Fibroblast of lung (primary cell): ENCODE data around the gene GIGYF2. TPM values are rescaled to one million over a fixed set of nuclear protein-coding genes. Genes with fewer than 3 reads are reported as not detected.

Experiments used
- DNase-seq, 2 donors: peaks; one replicate each; pipeline versions ENCODE4 v3.0.0 to v3.0.0-alpha.2; 2010; ENCODE audit warnings: low read depth in 2 of 2
- H2AFZ ChIP-seq: 2 replicates; pipeline ENCODE4 v1.5.1; 2012; ENCODE audit warnings: low read length, control low read depth, inconsistent platforms
- H3K27ac ChIP-seq: 2 replicates; pipeline ENCODE4 v1.5.1; 2011; ENCODE audit warnings: low read length, control low read depth; ENCODE audit not compliant: insufficient read depth
- H3K27me3 ChIP-seq: 2 replicates; pipeline ENCODE4 v1.5.1; 2011; ENCODE audit warnings: mild to moderate bottlenecking, low read length; ENCODE audit not compliant: control insufficient read depth, insufficient read depth
- H3K36me3 ChIP-seq: 2 replicates; pipeline ENCODE4 v1.5.1; 2011; ENCODE audit warnings: low read length; ENCODE audit not compliant: control insufficient read depth, insufficient read depth
- H3K4me1 ChIP-seq: 2 replicates; pipeline ENCODE4 v1.5.1; 2011; ENCODE audit warnings: low read length; ENCODE audit not compliant: control insufficient read depth, insufficient read depth; ENCODE audit errors: extremely low read depth
- H3K4me2 ChIP-seq: 2 replicates; pipeline ENCODE4 v1.5.1; 2011; ENCODE audit warnings: low read length, control low read depth; ENCODE audit not compliant: insufficient read depth; ENCODE audit errors: extremely low read depth
- H3K4me3 ChIP-seq, 4 experiments: fragments of 200-600 bp in 1 of 4; sonication (generic) in 1 of 4; replicated peaks in 1 of 4; 2 replicates each; pipeline ENCODE4 v1.5.1; 2011 to 2016; ENCODE audit warnings: low read length in 4 of 4, low read depth in 3 of 4, mild to moderate bottlenecking in 3 of 4, control low read depth in 2 of 4, inconsistent platforms in 1 of 4, mixed read lengths in 1 of 4; ENCODE audit not compliant: insufficient read depth in 1 of 4; ENCODE audit errors: control extremely low read depth in 1 of 4
- H3K79me2 ChIP-seq: 2 replicates; pipeline ENCODE4 v1.5.1; 2012; ENCODE audit warnings: mild to moderate bottlenecking, low read length, inconsistent platforms; ENCODE audit not compliant: control insufficient read depth, insufficient read depth
- H3K9ac ChIP-seq: 2 replicates; pipeline ENCODE4 v1.5.1; 2011; ENCODE audit warnings: mild to moderate bottlenecking, low read length, control low read depth; ENCODE audit not compliant: insufficient read depth
- H3K9me3 ChIP-seq: 2 replicates; pipeline ENCODE4 v1.5.1; 2012; ENCODE audit warnings: low read depth, low read length; ENCODE audit not compliant: control insufficient read depth, insufficient read depth
- H4K20me1 ChIP-seq: 2 replicates; pipeline ENCODE4 v1.5.1; 2011; ENCODE audit warnings: low read length; ENCODE audit not compliant: control insufficient read depth, insufficient read depth; ENCODE audit errors: extremely low read depth
- EZH2 ChIP-seq: IDR thresholded peaks from 2 replicates; pipeline ENCODE4 v1.5.1; 2012; ENCODE audit warnings: low read length, control low read depth, mild to moderate bottlenecking; ENCODE audit errors: missing control alignments
- polyA plus RNA-seq, 2 donors: library from polyadenylated mRNA; depleted of rRNA in 1 of 2; stranded (reverse) in 1 of 2; unstranded in 1 of 2; fragments of >200 nt; gene quantifications; 2 replicates each; pipeline ENCODE4 v1.2.1, GENCODE V29; 2011 to 2012; ENCODE audit warnings: missing spikeins in 1 of 2
- total RNA-seq: library from RNA; depleted of rRNA; stranded (reverse); fragments of >200 nt; gene quantifications from 2 replicates; pipeline ENCODE4 v1.2.1, GENCODE V29; 2014
- TF ChIP-seq, protein P1 (sequence below), 2 donors: IDR thresholded peaks in 1 of 2; conservative IDR thresholded peaks in 1 of 2; 1 replicate in 1 of 2; 2 replicates in 1 of 2; pipeline ENCODE4 v1.5.1; 2011 to 2012; ENCODE audit warnings: low read length in 2 of 2, control low read depth in 1 of 2, inconsistent platforms in 1 of 2, low read depth in 1 of 2, mild to moderate bottlenecking in 1 of 2

GIGYF2 gene
- total and polyA plus RNA-seq, 2 donors (not counting 1 experiment from before 2014, with no cell fraction given): 31.1 to 64.7 TPM

DNA sequence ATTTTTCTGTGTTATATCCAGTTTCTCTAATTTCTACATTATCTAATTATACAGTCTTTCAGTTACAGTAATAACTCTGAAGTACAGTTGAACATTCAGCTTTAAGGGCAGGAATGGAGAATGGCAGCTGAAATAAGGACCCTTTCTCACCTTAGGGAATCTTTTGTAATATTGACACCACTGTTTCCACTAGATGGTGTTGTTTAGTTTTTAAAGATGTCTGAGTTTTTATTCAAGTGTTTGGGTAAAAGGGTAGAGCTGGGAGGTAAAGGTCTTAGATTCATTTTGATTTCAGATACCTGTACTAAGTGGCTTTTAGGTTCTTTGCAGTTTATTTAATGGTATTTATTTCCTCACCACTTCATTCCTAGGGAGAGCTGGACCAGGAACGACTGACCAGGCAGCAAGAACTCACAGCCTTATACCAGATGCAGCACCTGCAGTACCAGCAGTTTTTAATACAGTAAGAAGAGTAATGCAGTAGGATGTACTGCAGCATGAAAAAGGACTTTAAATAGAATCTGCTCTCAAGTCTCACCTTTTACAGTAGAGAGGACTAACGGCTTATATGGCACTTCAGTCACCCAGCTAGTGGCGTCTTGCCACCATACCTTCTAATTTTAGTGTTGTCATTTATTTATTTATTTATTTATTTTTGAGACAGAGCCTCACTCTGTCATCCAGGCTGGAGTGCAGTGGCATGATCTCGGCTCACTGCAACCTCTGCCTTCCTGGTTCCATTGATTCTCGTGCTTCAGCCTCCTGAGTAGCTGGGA lies 112.4 kb downstream of the GIGYF2 start:
- TF ChIP-seq EZH2: no peak
- TF ChIP-seq, protein P1, sequence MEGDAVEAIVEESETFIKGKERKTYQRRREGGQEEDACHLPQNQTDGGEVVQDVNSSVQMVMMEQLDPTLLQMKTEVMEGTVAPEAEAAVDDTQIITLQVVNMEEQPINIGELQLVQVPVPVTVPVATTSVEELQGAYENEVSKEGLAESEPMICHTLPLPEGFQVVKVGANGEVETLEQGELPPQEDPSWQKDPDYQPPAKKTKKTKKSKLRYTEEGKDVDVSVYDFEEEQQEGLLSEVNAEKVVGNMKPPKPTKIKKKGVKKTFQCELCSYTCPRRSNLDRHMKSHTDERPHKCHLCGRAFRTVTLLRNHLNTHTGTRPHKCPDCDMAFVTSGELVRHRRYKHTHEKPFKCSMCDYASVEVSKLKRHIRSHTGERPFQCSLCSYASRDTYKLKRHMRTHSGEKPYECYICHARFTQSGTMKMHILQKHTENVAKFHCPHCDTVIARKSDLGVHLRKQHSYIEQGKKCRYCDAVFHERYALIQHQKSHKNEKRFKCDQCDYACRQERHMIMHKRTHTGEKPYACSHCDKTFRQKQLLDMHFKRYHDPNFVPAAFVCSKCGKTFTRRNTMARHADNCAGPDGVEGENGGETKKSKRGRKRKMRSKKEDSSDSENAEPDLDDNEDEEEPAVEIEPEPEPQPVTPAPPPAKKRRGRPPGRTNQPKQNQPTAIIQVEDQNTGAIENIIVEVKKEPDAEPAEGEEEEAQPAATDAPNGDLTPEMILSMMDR (conservative IDR thresholded peaks at IDR 0.05 in 1 of 2, IDR thresholded peaks at IDR 0.05 in 1 of 2; ENCODE audit: low read depth in 1 of 2, low read length in 2 of 2): no peak
- no peaks in the 10 kb centered on the region for H3K27me3 ChIP-seq
- no peak overlapping the region for H3K27ac ChIP-seq
- no peaks in the 10 kb centered on the region for H3K9me3 ChIP-seq
- no peak overlapping the region for H2AFZ ChIP-seq
- H4K20me1 ChIP-seq: no peaks in the 10 kb centered on the region
- no peaks in the 10 kb centered on the region for H3K79me2 ChIP-seq
- DNase-seq: no peak
- H3K4me2 ChIP-seq: no peak overlapping the region
- H3K4me3 ChIP-seq: no peak overlapping the region
- no peaks in the 10 kb centered on the region for H3K4me1 ChIP-seq
- H3K36me3 ChIP-seq: peaks cover 13% of the 10 kb centered on the region
- no peak overlapping the region for H3K9ac ChIP-seq

DNA sequence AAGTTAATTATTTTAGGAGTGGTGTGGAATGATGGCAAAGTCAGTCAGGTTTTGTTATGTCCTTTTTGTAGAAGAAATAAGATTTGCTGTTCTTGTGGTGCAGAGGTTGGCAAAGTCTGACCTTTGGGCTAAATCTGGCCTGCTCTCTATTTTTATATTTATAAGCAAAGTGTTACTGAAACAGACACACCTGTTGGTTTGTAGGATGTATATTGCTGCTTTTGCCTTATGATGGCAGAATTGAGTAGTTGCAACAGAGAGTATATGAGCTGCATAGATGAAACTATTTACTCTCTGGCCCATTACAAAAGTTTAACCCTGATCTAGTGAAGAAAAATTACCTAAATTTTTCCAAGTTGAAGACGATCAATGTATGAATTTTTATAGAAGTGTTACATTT lies 113.3 kb downstream of the GIGYF2 start:
- H3K4me1 ChIP-seq: no peaks in the 10 kb centered on the region
- no peak overlapping the region for H3K27ac ChIP-seq
- no peaks in the 10 kb centered on the region for H3K27me3 ChIP-seq
- peak in 1 of 2 donors; percentile 12 for DNase-seq
- no peak overlapping the region for H3K4me3 ChIP-seq
- H4K20me1 ChIP-seq: no peaks in the 10 kb centered on the region
- peaks cover 13% of the 10 kb centered on the region for H3K36me3 ChIP-seq
- H2AFZ ChIP-seq: no peak overlapping the region
- H3K9me3 ChIP-seq: no peaks in the 10 kb centered on the region
- H3K4me2 ChIP-seq: no peak overlapping the region
- TF ChIP-seq, protein P1 (conservative IDR thresholded peaks at IDR 0.05 in 1 of 2, IDR thresholded peaks at IDR 0.05 in 1 of 2; ENCODE audit: low read depth in 1 of 2, low read length in 2 of 2): no peak
- no peak for TF ChIP-seq EZH2
- H3K9ac ChIP-seq: no peak overlapping the region
- no peaks in the 10 kb centered on the region for H3K79me2 ChIP-seq

DNA sequence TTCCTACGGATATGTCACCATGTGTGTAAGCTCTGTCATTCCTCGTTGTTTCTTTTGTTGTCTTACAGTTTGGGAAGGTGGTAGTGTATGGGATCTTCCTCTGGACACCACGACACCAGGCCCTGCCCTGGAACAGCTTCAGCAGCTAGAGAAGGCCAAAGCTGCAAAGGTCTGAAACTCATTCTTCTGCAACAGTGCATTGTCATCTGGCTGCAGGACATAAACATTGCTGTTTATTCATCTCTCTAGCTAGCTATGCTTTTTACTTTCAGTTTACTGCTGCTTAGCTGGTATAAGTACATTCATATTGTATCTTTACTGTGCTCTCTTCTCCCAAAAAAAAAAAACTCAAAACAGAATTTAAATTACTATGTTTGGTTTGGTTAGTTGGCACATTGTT lies 118.4 kb downstream of the GIGYF2 start:
- Histone ChIP-seq H3K9me3 (no peaks in the 10 kb centered on the region), H3K36me3 (peaks cover 9% of the 10 kb centered on the region)
- TF ChIP-seq, protein P1 (conservative IDR thresholded peaks at IDR 0.05 in 1 of 2, IDR thresholded peaks at IDR 0.05 in 1 of 2; ENCODE audit: low read depth in 1 of 2, low read length in 2 of 2): no peak
- no peak for TF ChIP-seq EZH2

More for the DNA sequence above, 118.4 kb downstream of the GIGYF2 start:
- Histone ChIP-seq H2AFZ (no peak overlapping the region), H3K4me2 (no peak overlapping the region), H3K9ac (no peak overlapping the region), H4K20me1 (no peaks in the 10 kb centered on the region), H3K4me3 (no peak overlapping the region), H3K27me3 (no peaks in the 10 kb centered on the region), H3K4me1 (no peaks in the 10 kb centered on the region), H3K79me2 (no peaks in the 10 kb centered on the region), H3K27ac (no peak overlapping the region)
- no peak for DNase-seq
